ENCODE results near the gene PLCB1.

The PLCB1 gene

GRCh38 chr20:8246153-8246552 lies 114.1 kb downstream of the PLCB1 start:
- no peak overlapping the region for H3K4me3 ChIP-seq
- no peaks in the 10 kb centered on the region for H3K27me3 ChIP-seq
- no peak overlapping the region for H3K27ac ChIP-seq
- H3K9me3 ChIP-seq = no peaks in the 10 kb centered on the region
- intact Hi-C loops (cut with DNase I; ENCODE audit: low total_unique reads) = no loop called here
- no peaks in the 10 kb centered on the region for H3K36me3 ChIP-seq
- no peak for TF ChIP-seq CTCF (IDR thresholded peaks at IDR 0.05)
- no peak for DNase-seq
- no peaks in the 10 kb centered on the region for H3K4me1 ChIP-seq

- Histone ChIP-seq H3K4me1 (no peaks in the 10 kb centered on the region), H3K9me3 (no peaks in the 10 kb centered on the region), H3K4me3 (no peak overlapping the region), H3K27me3 (no peaks in the 10 kb centered on the region), H3K27ac (no peak overlapping the region), H3K36me3 (no peaks in the 10 kb centered on the region)
- TF ChIP-seq CTCF (IDR thresholded peaks at IDR 0.05) = no peak
- intact Hi-C loops (cut with DNase I; ENCODE audit: low total_unique reads) = no loop called here
- DNase-seq = no peak
These were observed 114.7 kb downstream of the PLCB1 start for GRCh38 chr20:8246716-8247115.

- intact Hi-C loops (cut with DNase I; ENCODE audit: low total_unique reads) = no loop called here
- Histone ChIP-seq H3K4me1 (no peaks in the 10 kb centered on the region), H3K36me3 (no peaks in the 10 kb centered on the region), H3K27me3 (no peaks in the 10 kb centered on the region), H3K27ac (no peak overlapping the region), H3K9me3 (no peaks in the 10 kb centered on the region), H3K4me3 (no peak overlapping the region)
- no peak for TF ChIP-seq CTCF (IDR thresholded peaks at IDR 0.05)
- DNase-seq = no peak
These were observed 116.0 kb downstream of the PLCB1 start for GRCh38 chr20:8248051-8248450.

GRCh38 chr20:8249634-8250033 lies 117.6 kb downstream of the PLCB1 start:
- no peak for TF ChIP-seq CTCF (IDR thresholded peaks at IDR 0.05)
- Histone ChIP-seq H3K4me3 (no peak overlapping the region), H3K27ac (no peak overlapping the region), H3K9me3 (no peaks in the 10 kb centered on the region), H3K4me1 (no peaks in the 10 kb centered on the region), H3K27me3 (no peaks in the 10 kb centered on the region), H3K36me3 (no peaks in the 10 kb centered on the region)
- DNase-seq = no peak
- intact Hi-C loops (cut with DNase I; ENCODE audit: low total_unique reads) = no loop called here

GRCh38 chr20:8250539-8251200 lies 118.6 kb downstream of the PLCB1 start:
- DNase-seq = no peak
- no peaks in the 10 kb centered on the region for H3K27me3 ChIP-seq
- H3K36me3 ChIP-seq = no peaks in the 10 kb centered on the region
- H3K4me3 ChIP-seq = no peak overlapping the region
- no peak overlapping the region for H3K27ac ChIP-seq
- no peaks in the 10 kb centered on the region for H3K9me3 ChIP-seq
- no peak for TF ChIP-seq CTCF (IDR thresholded peaks at IDR 0.05)
- intact Hi-C loops (cut with DNase I; ENCODE audit: low total_unique reads) = no loop called here
- H3K4me1 ChIP-seq = no peaks in the 10 kb centered on the region

- TF ChIP-seq CTCF (IDR thresholded peaks at IDR 0.05) = no peak
- no peak overlapping the region for H3K27ac ChIP-seq
- no peaks in the 10 kb centered on the region for H3K4me1 ChIP-seq
- H3K4me3 ChIP-seq = no peak overlapping the region
- intact Hi-C loops (cut with DNase I; ENCODE audit: low total_unique reads) = no loop called here
- no peaks in the 10 kb centered on the region for H3K36me3 ChIP-seq
- no peak for DNase-seq
- H3K9me3 ChIP-seq = no peaks in the 10 kb centered on the region
- no peaks in the 10 kb centered on the region for H3K27me3 ChIP-seq
These were observed 119.1 kb downstream of the PLCB1 start for GRCh38 chr20:8251201-8251575.
